Activated CD8-positive, alpha-beta memory T cell treated with anti-CD3 and anti-CD28 coated beads, Interleukin-2, amount 50 U/mL, for 24 hours (primary cell): ENCODE results near the gene CTBP2.
"Not testable (repeated sequence)": the region's sequence is repeated elsewhere in the genome, so short reads cannot be mapped to it uniquely, and the experiment has no call there.

Source experiments
- DNase-seq: peaks from one replicate; pipeline ENCODE4 v3.0.0-alpha.2; 2020; ENCODE audit errors: extremely low read depth

The CTBP2 gene

GRCh38 chr10:125064681-125065492 is 95.5 kb downstream of the CTBP2 start:
- no peak for DNase-seq

GRCh38 chr10:125063256-125063925 is 97.0 kb downstream of the CTBP2 start:
- DNase-seq, result no peak

GRCh38 chr10:125062914-125063230 is 97.5 kb downstream of the CTBP2 start:
- DNase-seq, result no peak

GRCh38 chr10:125062227-125062913 is 98.0 kb downstream of the CTBP2 start:
- DNase-seq, result no peak

DNA sequence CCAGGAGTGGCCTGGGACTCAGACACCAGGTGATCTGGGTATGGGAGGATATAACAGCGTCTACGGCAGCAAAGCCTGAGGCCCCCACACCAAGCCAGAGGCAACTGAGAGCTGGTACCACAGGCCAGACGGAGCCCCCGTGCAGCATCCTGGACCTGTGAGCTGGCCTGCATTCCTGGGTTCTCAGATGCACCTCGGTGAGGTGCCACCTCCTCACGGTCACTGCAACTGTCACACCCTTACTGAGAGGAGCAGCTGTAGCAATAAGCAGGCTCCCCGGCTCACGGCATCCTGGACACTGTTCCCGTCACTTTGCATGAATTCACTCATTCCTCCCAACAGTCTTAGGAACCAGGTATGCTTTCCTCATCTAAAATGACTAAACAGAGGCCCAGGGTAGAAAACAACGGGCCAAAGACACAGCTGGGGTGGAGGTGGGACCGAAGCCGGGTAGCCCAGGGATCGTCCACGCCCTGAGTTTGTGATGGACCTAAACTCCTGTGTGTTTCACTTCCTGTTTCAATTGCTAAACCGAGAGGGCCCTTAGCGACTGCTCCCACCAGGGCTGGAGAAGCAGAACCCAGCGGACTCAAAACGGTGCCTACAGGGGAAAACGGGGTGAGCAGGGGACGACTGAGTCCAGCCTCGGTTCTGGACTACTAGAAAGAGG is 98.7 kb downstream of the CTBP2 start:
- DNase-seq, result no peak

GRCh38 chr10:125060826-125061556 is 99.4 kb downstream of the CTBP2 start:
- DNase-seq, result no peak

- no peak for DNase-seq
These were observed 99.9 kb downstream of the CTBP2 start for GRCh38 chr10:125060482-125060825.

- no peak for DNase-seq
These were observed 100.3 kb downstream of the CTBP2 start for GRCh38 chr10:125060026-125060425.

GRCh38 chr10:125059348-125059747 is 101.0 kb downstream of the CTBP2 start:
- DNase-seq, result not testable (repeated sequence)

DNA sequence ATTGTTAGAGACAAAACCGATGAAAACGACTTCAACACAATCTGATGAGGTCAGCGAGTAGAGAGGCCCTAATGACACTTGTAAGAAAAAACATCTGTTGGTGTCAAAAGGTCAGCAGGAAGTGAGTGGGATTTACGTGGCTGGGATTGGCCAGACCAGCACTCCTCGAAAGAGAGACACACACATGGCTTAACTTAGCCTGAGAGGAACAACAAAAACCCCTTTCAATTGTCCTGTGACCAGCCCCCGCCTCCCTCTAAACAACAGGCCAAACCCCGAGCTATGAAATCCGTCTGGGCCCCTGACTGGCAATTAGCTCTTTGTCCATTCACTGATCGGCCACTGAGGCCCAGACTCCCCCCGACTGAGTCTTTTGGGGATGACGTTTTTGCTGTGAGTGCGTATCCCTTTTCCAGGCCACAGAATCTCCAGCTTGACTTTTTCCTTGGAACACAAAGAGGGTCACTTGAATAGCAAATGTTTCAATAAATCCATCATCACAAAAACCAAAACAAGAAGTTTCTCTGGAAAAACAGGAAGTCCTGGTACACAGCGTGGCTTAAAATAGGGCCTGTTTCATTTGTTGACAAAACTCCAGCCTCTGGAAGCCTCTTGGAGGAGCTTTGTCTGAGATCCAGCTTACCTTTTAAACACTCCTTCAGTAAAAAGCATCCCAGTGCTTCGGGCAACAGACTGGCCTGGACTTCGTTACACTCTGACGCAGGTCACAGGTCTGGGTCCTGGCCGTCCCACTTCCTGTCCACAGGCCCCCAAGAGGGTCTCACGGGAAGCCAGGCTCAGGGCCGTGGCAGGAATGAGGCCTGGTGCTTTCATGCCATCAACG is 103.0 kb downstream of the CTBP2 start:
- DNase-seq, result no peak

GRCh38 chr10:125056161-125057132 is 103.9 kb downstream of the CTBP2 start:
- DNase-seq, result no peak

GRCh38 chr10:125055446-125055845 is 104.9 kb downstream of the CTBP2 start:
- DNase-seq, result no peak

GRCh38 chr10:125054669-125055268 is 105.6 kb downstream of the CTBP2 start:
- no peak for DNase-seq

DNA sequence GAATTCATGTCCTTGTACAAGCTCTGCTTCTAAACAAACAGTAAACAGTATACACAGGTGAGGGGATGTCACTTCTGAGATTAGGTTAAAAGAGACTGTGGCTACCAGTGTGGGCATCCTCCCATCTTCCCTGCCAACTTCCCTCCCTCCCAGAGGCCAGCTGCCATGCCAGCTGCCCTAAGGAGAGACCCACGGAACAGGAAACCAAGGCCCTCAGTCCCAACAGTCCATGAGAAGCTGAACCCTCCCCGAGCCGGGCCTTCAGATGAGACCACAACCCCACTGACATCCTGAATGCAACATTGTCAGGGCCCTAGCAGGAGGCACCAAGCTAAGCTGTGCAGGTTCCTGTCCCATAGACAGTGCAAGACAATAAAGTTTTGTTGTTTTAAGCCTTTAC is 106.1 kb downstream of the CTBP2 start:
- DNase-seq, result no peak

DNA sequence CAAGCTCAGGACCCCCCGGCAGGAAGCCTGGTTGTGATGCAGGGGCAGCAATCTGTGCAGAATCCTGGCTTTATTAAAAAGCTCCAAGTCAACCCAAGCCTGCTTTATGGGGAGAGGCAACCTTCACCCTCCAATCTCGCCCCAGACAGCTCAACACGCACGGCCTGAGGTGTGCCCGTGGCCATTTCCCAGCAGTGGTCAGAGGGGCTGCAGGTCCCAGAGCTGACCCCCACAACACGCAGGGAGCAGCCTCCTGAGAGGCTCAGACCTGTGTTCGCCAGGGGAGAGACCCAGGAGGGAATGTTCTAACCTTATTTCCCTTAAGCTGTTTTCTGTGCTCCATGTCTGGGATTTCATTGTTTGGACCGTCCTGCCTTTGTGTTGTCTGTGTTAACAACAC is 108.2 kb downstream of the CTBP2 start:
- DNase-seq, result no peak

DNA sequence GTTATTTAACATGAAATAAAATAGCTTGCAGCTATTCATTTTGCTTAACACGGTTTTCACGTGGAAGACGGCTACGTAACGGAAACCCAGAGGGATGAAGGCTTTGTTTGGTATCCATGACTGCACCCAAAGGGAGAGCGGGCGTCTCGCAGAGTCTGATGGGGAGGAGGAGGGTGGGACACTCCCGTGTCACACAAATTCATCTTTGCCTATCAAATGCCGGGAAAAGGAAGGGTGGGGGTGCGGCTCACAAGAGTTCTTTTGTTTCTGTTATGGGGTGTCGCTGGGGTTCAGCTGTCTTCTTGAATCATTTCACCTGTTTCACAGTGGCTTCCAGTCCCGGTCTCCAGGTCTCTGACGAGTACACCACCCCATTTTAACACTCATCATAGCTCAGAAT is 110.0 kb downstream of the CTBP2 start:
- no peak for DNase-seq

- DNase-seq, result no peak
These were observed 111.0 kb downstream of the CTBP2 start for GRCh38 chr10:125049216-125049881.

DNA sequence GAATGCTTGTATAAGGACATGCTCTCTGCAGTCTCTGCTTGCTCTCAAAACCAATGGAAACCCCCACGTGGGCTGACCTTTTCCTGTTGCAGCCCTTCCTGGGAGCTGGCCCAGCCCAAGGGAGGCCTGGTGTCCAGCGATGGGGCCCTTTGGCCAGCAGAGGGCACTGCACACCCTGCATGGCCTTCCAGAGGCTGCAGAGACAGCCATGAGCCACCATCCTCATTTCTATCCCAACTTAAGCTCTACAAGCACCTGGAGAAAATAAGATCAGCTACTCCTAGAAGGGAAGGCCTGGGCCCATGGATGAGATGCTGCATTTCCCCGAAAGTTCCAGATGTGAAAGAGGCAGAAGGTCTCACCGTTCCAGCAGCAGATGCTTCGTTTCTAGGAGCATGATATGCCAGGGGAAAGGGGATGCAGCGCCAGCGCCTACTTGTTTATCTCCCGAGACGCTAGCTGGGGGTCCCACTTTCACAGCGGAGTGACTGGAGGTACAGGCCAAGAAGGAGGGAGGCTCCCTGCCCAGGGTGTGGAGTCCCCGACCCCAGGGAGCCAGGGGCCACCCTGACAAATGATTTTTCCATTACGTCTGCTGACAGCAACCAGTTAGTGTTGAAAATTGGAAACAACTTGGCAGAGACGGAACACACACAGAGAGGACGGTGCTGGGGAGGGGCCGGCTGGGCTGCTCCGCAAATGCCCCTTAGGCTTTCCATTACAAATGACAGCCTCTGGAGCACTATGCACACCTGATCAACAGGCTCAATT is 112.1 kb downstream of the CTBP2 start:
- DNase-seq, result peak; percentile 23
